Naive thymus-derived CD4-positive, alpha-beta T cell (primary cell): ENCODE results near the gene OR2S2. TPM values are rescaled to one million over a fixed set of nuclear protein-coding genes. Genes with fewer than 3 reads are reported as not detected.

Experiments
- ATAC-seq: fragments of 150-1000 bp; cut with Tn5 transposase; 2 replicates; pipeline ENCODE4 v1.10.0; 2021; ENCODE audit warnings: mild to moderate bottlenecking, moderate library complexity
- CTCF ChIA-PET: fragments of 350-600 bp; sonication (Branson Sonifier 250); formaldehyde crosslinking; loops from one replicate; lab custom pipeline; 2021; ENCODE audit warnings: antibody characterized with exemption; lab: Charles Lee
- POLR2A ChIA-PET: fragments of 350-600 bp; sonication (Branson Sonifier 250); formaldehyde crosslinking; loops from one replicate; lab custom pipeline; 2021; ENCODE audit warnings: antibody characterized with exemption, inconsistent platforms; lab: Charles Lee
- DNase-seq, 9 donors: peaks; one replicate each; pipeline versions ENCODE4 v3.0.0 to v3.0.0-alpha.2; 2020 to 2022; ENCODE audit warnings: mixed read lengths in 1 of 9
- H3K27ac ChIP-seq: one replicate; pipeline ENCODE4 v1.7.0; 2013; ENCODE audit warnings: mild to moderate bottlenecking, low read depth, low read length, moderate library complexity
- H3K27me3 ChIP-seq, 2 donors: one replicate each; pipeline ENCODE4 v1.7.0; 2013; ENCODE audit warnings: low read length in 2 of 2, mild to moderate bottlenecking in 2 of 2, moderate library complexity in 2 of 2; ENCODE audit not compliant: control insufficient read depth in 2 of 2, insufficient read depth in 2 of 2
- H3K36me3 ChIP-seq, 3 experiments: 1 replicate in 2 of 3; 2 replicates in 1 of 3; pipeline ENCODE4 v1.7.0; 2013; ENCODE audit warnings: low read length in 3 of 3, mild to moderate bottlenecking in 3 of 3, moderate library complexity in 1 of 3; ENCODE audit not compliant: insufficient read depth in 3 of 3, control insufficient read depth in 2 of 3
- H3K4me1 ChIP-seq, 2 donors: one replicate each; pipeline ENCODE4 v1.7.0; 2013; ENCODE audit warnings: low read length in 2 of 2, mild to moderate bottlenecking in 2 of 2, moderate library complexity in 1 of 2; ENCODE audit not compliant: control insufficient read depth in 2 of 2, insufficient read depth in 2 of 2
- H3K4me3 ChIP-seq: 2 replicates; pipeline ENCODE4 v1.7.0; 2013; ENCODE audit warnings: mild to moderate bottlenecking, low read length
- H3K9me3 ChIP-seq, 3 experiments: 1 replicate in 2 of 3; 2 replicates in 1 of 3; pipeline ENCODE4 v1.7.0; 2013; ENCODE audit warnings: low read length in 3 of 3; ENCODE audit not compliant: control insufficient read depth in 2 of 3
- H3K27ac Mint-ChIP-seq, 9 donors: one replicate each; pipeline ENCODE4 v1.8.0; 2020 to 2022; ENCODE audit warnings: mixed read lengths in 9 of 9, mild to moderate bottlenecking in 8 of 9, moderate library complexity in 5 of 9, inconsistent platforms in 2 of 9
- H3K27me3 Mint-ChIP-seq, 5 donors: one replicate each; pipeline ENCODE4 v1.8.0; 2021 to 2022; ENCODE audit warnings: mixed read lengths in 5 of 5, mild to moderate bottlenecking in 1 of 5
- H3K36me3 Mint-ChIP-seq, 5 donors: one replicate each; pipeline ENCODE4 v1.8.0; 2020 to 2022; ENCODE audit warnings: mixed read lengths in 5 of 5, mild to moderate bottlenecking in 3 of 5, inconsistent platforms in 1 of 5
- H3K4me1 Mint-ChIP-seq, 7 donors: one replicate each; pipeline ENCODE4 v1.8.0; 2020 to 2022; ENCODE audit warnings: mixed read lengths in 7 of 7, mild to moderate bottlenecking in 3 of 7, inconsistent platforms in 1 of 7
- H3K4me3 Mint-ChIP-seq, 10 donors: one replicate each; pipeline ENCODE4 v1.8.0; 2020 to 2022; ENCODE audit warnings: mild to moderate bottlenecking in 10 of 10, mixed read lengths in 10 of 10, moderate library complexity in 6 of 10, inconsistent platforms in 2 of 10
- H3K9me3 Mint-ChIP-seq, 11 donors: one replicate each; pipeline ENCODE4 v1.8.0; 2020 to 2022; ENCODE audit warnings: mixed read lengths in 11 of 11, mild to moderate bottlenecking in 4 of 11, inconsistent platforms in 1 of 11, moderate library complexity in 1 of 11
- intact Hi-C, 2 donors: fragments of 100-400 bp; cut with micrococcal nuclease; formaldehyde crosslinking; loops; one replicate each; pipeline ENCODE4 v1.15.1; 2023
- polyA plus RNA-seq, 2 donors: library from polyadenylated mRNA; unstranded; fragments of 300-500 nt; fragmentation: Illumina TruSeq; gene quantifications; one replicate each; pipeline ENCODE4 v1.2.3, GENCODE V29; 2021
- total RNA-seq, 6 experiments: library from RNA in 5 of 6; stranded (reverse) in 5 of 6; gene quantifications; 1 replicate in 5 of 6; 2 replicates in 1 of 6; pipeline ENCODE4 v1.2.3 and lab custom pipeline; 2021 to 2026

OR2S2 gene
- total and polyA plus RNA-seq, 7 experiments from 2014 or later, result not detected

DNA sequence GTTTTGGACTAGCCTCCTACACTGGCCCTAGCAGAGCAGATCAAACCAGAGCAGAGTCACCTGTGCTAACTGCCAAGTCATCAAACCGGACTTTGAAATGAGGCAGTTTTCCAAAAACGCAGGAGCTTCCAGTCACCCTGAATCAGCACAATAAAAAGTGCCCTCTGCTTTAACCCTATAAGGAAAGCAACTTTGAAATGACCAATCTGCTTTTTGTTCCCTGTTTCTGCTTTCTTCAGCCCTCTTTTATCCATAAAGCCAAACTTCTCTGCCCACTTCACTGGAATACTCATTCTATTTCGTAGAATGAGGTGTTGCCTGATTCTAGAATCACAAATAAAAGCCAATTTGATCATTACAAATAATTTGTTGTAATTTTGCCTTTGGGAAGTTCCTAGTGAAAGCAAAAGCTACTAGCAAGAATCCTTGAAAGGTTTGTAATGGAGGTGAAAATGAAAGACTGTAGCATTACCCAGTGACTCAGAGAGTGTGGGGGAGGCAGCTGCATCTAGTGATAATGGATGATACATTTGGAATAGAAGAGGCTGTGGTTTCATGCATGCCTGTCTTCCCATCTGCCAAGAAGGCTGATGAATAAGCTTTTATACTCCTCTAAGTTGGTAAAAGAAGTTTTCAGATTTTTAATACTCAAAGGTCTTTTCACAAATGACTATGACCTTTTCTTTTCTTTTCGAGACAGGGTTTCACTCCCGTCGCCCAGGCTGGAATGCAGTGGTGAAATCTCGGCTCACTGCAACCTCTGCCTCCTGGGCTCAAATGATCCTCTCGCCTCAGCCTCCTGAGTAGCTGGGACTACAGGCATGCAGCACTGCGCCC lies 33.8 kb downstream of the OR2S2 start:
- Mint-ChIP-seq H3K27me3 (peaks cover 0 to 20% (median 0%) of the 10 kb centered on the region in 5 donors), H3K9me3 (no peaks in the 10 kb centered on the region), H3K36me3 (no peaks in the 10 kb centered on the region), H3K27ac (peak overlapping the region in 1 of 9 donors; percentile 19), H3K4me3 (no peak overlapping the region), H3K4me1 (peaks cover 1 to 27% (median 14%) of the 10 kb centered on the region in 7 donors)
- CTCF ChIA-PET, result interaction anchor here (1.5 kb wide), 1 partner anchor 21 kb away, joined by 3 read pairs; no protein-coding TSS in a partner anchor
- H3K27ac ChIP-seq, result no peak overlapping the region
- no peak overlapping the region for H3K4me3 ChIP-seq
- POLR2A ChIA-PET, result interaction anchor here (1.1 to 1.5 kb wide), 2 partner anchors 8 to 16 kb away, joined by 3 to 6 read pairs; no protein-coding TSS in a partner anchor
- H3K4me1 ChIP-seq, result no peaks in the 10 kb centered on the region
- intact Hi-C loops, result loop anchor here in 1 of 2 donors (2.0 kb wide), 1 partner anchor 15 kb away; no protein-coding TSS in a partner anchor
- no peaks in the 10 kb centered on the region for H3K27me3 ChIP-seq
- DNase-seq, result no peak
- no peaks in the 10 kb centered on the region for H3K36me3 ChIP-seq
- no peak for ATAC-seq
- H3K9me3 ChIP-seq, result no peaks in the 10 kb centered on the region

- ATAC-seq, result no peak
- H3K4me1 ChIP-seq, result no peaks in the 10 kb centered on the region
- H3K4me3 ChIP-seq, result no peak overlapping the region
- Mint-ChIP-seq H3K4me1 (peaks cover 3 to 27% (median 14%) of the 10 kb centered on the region in 7 donors), H3K4me3 (no peak overlapping the region), H3K27me3 (peaks cover 0 to 14% (median 0%) of the 10 kb centered on the region in 5 donors), H3K27ac (peak overlapping the region in 1 of 9 donors; percentile 19), H3K36me3 (no peaks in the 10 kb centered on the region), H3K9me3 (no peaks in the 10 kb centered on the region)
- H3K9me3 ChIP-seq, result no peaks in the 10 kb centered on the region
- intact Hi-C loops, result no loop called here
- H3K36me3 ChIP-seq, result no peaks in the 10 kb centered on the region
- ChIA-PET CTCF (no interaction called here), POLR2A (no interaction called here)
- no peak for DNase-seq
- H3K27me3 ChIP-seq, result no peaks in the 10 kb centered on the region
- no peak overlapping the region for H3K27ac ChIP-seq
Measured at GRCh38 chr9:35923598-35923926, 34.4 kb downstream of the OR2S2 start.

GRCh38 chr9:35920051-35920620 lies 37.8 kb downstream of the OR2S2 start:
- DNase-seq, result no peak
- Histone ChIP-seq H3K36me3 (no peaks in the 10 kb centered on the region), H3K27ac (no peak overlapping the region), H3K4me3 (no peak overlapping the region), H3K27me3 (no peaks in the 10 kb centered on the region), H3K9me3 (no peaks in the 10 kb centered on the region), H3K4me1 (no peaks in the 10 kb centered on the region)
- no peak overlapping the region for H3K4me3 Mint-ChIP-seq
- intact Hi-C loops, result no loop called here
- ChIA-PET POLR2A (interaction anchor here (0.6 to 1.1 kb wide), 6 partner anchors 9 to 584 kb away, joined by 3 to 5 read pairs (median 3); no protein-coding TSS in a partner anchor), CTCF (interaction anchor here (1.5 to 2.3 kb wide), 2 partner anchors 25 to 34 kb away, joined by 3 to 15 read pairs; no protein-coding TSS in a partner anchor)
- H3K27ac Mint-ChIP-seq, result no peak overlapping the region
- H3K4me1 Mint-ChIP-seq, result peaks cover 7 to 41% (median 19%) of the 10 kb centered on the region in 7 donors
- no peaks in the 10 kb centered on the region for H3K9me3 Mint-ChIP-seq
- H3K27me3 Mint-ChIP-seq, result peaks cover 0 to 3% (median 0%) of the 10 kb centered on the region in 5 donors
- no peak for ATAC-seq
- no peaks in the 10 kb centered on the region for H3K36me3 Mint-ChIP-seq

- Histone ChIP-seq H3K4me1 (no peaks in the 10 kb centered on the region), H3K27ac (no peak overlapping the region), H3K36me3 (no peaks in the 10 kb centered on the region), H3K4me3 (no peak overlapping the region), H3K9me3 (no peaks in the 10 kb centered on the region), H3K27me3 (no peaks in the 10 kb centered on the region)
- Mint-ChIP-seq H3K4me3 (no peak overlapping the region), H3K9me3 (no peaks in the 10 kb centered on the region), H3K27ac (peak overlapping the region in 7 of 9 donors; percentile 19 to 76 (median 65)), H3K27me3 (peaks cover 0 to 3% (median 0%) of the 10 kb centered on the region in 5 donors), H3K36me3 (no peaks in the 10 kb centered on the region), H3K4me1 (peaks cover 7 to 41% (median 19%) of the 10 kb centered on the region in 7 donors)
- intact Hi-C loops, result no loop called here
- ChIA-PET POLR2A (interaction anchor here (0.6 to 1.3 kb wide), 3 partner anchors 23 to 585 kb away, joined by 3 to 5 read pairs (median 4); no protein-coding TSS in a partner anchor), CTCF (interaction anchor here (2.3 kb wide), 1 partner anchor 25 kb away, joined by 15 read pairs; no protein-coding TSS in a partner anchor)
- ATAC-seq, result no peak
- DNase-seq, result no peak
Measured at GRCh38 chr9:35919212-35920008, 38.5 kb downstream of the OR2S2 start.

GRCh38 chr9:35918780-35919179 lies 39.2 kb downstream of the OR2S2 start:
- H3K9me3 Mint-ChIP-seq, result no peaks in the 10 kb centered on the region

GRCh38 chr9:35917261-35917660 lies 40.7 kb downstream of the OR2S2 start:
- Mint-ChIP-seq H3K36me3 (no peaks in the 10 kb centered on the region), H3K9me3 (no peaks in the 10 kb centered on the region), H3K27ac (peak overlapping the region in 6 of 9 donors; percentile 10 to 72 (median 40)), H3K27me3 (peaks cover 0 to 3% (median 0%) of the 10 kb centered on the region in 5 donors), H3K4me1 (peaks cover 3 to 31% (median 16%) of the 10 kb centered on the region in 7 donors), H3K4me3 (no peak overlapping the region)
- CTCF ChIA-PET, result interaction anchor here (0.6 kb wide), 1 partner anchor 16 kb away, joined by 4 read pairs; no protein-coding TSS in a partner anchor
- no peak for DNase-seq
- no peak overlapping the region for H3K27ac ChIP-seq
- H3K27me3 ChIP-seq, result no peaks in the 10 kb centered on the region
- ATAC-seq, result peak; percentile 9
- POLR2A ChIA-PET, result no interaction called here
- H3K4me1 ChIP-seq, result peaks cover 0 to 8% of the 10 kb centered on the region in 2 donors
- no peaks in the 10 kb centered on the region for H3K36me3 ChIP-seq
- H3K4me3 ChIP-seq, result no peak overlapping the region
- H3K9me3 ChIP-seq, result no peaks in the 10 kb centered on the region
- intact Hi-C loops, result no loop called here

More at GRCh38 chr9:35918780-35919179, 39.2 kb downstream of the OR2S2 start:
- H3K27me3 ChIP-seq, result no peaks in the 10 kb centered on the region
- H3K27me3 Mint-ChIP-seq, result peaks cover 0 to 3% (median 0%) of the 10 kb centered on the region in 5 donors
- intact Hi-C loops, result no loop called here
- DNase-seq (no peak), ATAC-seq (no peak)
- no peaks in the 10 kb centered on the region for H3K9me3 ChIP-seq
- peaks cover 3 to 37% (median 16%) of the 10 kb centered on the region in 7 donors for H3K4me1 Mint-ChIP-seq
- no peaks in the 10 kb centered on the region for H3K4me1 ChIP-seq
- H3K27ac ChIP-seq, result no peak overlapping the region
- H3K4me3 ChIP-seq, result no peak overlapping the region
- H3K36me3 ChIP-seq, result no peaks in the 10 kb centered on the region
- no peak overlapping the region for H3K4me3 Mint-ChIP-seq
- ChIA-PET CTCF (interaction anchor here (2.3 kb wide), 1 partner anchor 26 kb away, joined by 15 read pairs; no protein-coding TSS in a partner anchor), POLR2A (interaction anchor here (1.3 kb wide), 1 partner anchor 24 kb away, joined by 3 read pairs; no protein-coding TSS in a partner anchor)
- H3K27ac Mint-ChIP-seq, result peak overlapping the region in 5 of 9 donors; percentile 19 to 76 (median 47)
- H3K36me3 Mint-ChIP-seq, result no peaks in the 10 kb centered on the region
